ENCODE measurements around the gene ZNHIT3.
"Not testable (repeated sequence)": the region's sequence is repeated elsewhere in the genome, so short reads cannot be mapped to it uniquely, and the experiment has no call there.

The ZNHIT3 gene

GRCh38 chr17:36474571-36474970, 11.9 kb upstream of the ZNHIT3 start:
- no peak for TF ChIP-seq CTCF (conservative IDR thresholded peaks at IDR 0.05; ENCODE audit: low read depth, low read length)
- no peak overlapping the region for H3K4me3 ChIP-seq (ENCODE audit: low read length)
- no peak for DNase-seq (ENCODE audit: low read depth)

GRCh38 chr17:36475346-36475970, 11.0 kb upstream of the ZNHIT3 start:
- no peak overlapping the region for H3K4me3 ChIP-seq (ENCODE audit: low read length)
- DNase-seq (ENCODE audit: low read depth), result no peak
- TF ChIP-seq CTCF (conservative IDR thresholded peaks at IDR 0.05; ENCODE audit: low read depth, low read length), result no peak

GRCh38 chr17:36481829-36482228, 4.7 kb upstream of the ZNHIT3 start:
- no peak overlapping the region for H3K4me3 ChIP-seq (ENCODE audit: low read length)
- DNase-seq (ENCODE audit: low read depth), result no peak
- TF ChIP-seq CTCF (conservative IDR thresholded peaks at IDR 0.05; ENCODE audit: low read depth, low read length), result no peak

GRCh38 chr17:36482611-36483504, 3.6 kb upstream of the ZNHIT3 start:
- no peak for DNase-seq (ENCODE audit: low read depth)
- H3K4me3 ChIP-seq (ENCODE audit: low read length), result peak overlapping the region; percentile 9
- TF ChIP-seq CTCF (conservative IDR thresholded peaks at IDR 0.05; ENCODE audit: low read depth, low read length), result peak; percentile 82

- not testable (repeated sequence) for DNase-seq (ENCODE audit: low read depth); H3K4me3 ChIP-seq (ENCODE audit: low read length)
Measured at GRCh38 chr17:36484021-36484420, 2.5 kb upstream of the ZNHIT3 start.

- TF ChIP-seq CTCF (conservative IDR thresholded peaks at IDR 0.05; ENCODE audit: low read depth, low read length), result no peak
- DNase-seq (ENCODE audit: low read depth), result no peak
- no peak overlapping the region for H3K4me3 ChIP-seq (ENCODE audit: low read length)
Measured at GRCh38 chr17:36485027-36485426, 1.5 kb upstream of the ZNHIT3 start.

GRCh38 chr17:36485805-36486203, 677 bp upstream of the ZNHIT3 start:
- peak overlapping the region; percentile 79 for H3K4me3 ChIP-seq (ENCODE audit: low read length)
- no peak for TF ChIP-seq CTCF (conservative IDR thresholded peaks at IDR 0.05; ENCODE audit: low read depth, low read length)
- no peak for DNase-seq (ENCODE audit: low read depth)

Measured in retinal pigment epithelial cell (primary cell).